NCI-H1694 treated with DMSO at 0.1 percent for 48 hours (cell line): ENCODE results near the gene RBM39.
A peak's percentile ranks its signal among the peaks of the same experiment; 100 is the strongest.
"Not testable (repeated sequence)": the region's sequence is repeated elsewhere in the genome, so short reads cannot be mapped to it uniquely, and the experiment has no call there.

ENCODE experiments used
- DNase-seq: peaks from one replicate; lab custom pipeline; 2025; lab: John Stamatoyannopoulos, UW

Gene RBM39

GRCh38 chr20:35705894-35706293 lies 36.2 kb downstream of the RBM39 start:
- DNase-seq: not testable (repeated sequence)

GRCh38 chr20:35704514-35705261 lies 37.4 kb downstream of the RBM39 start:
- no peak for DNase-seq

- no peak for DNase-seq
Measured at GRCh38 chr20:35702824-35703695, 39.0 kb downstream of the RBM39 start.

- no peak for DNase-seq
Measured at GRCh38 chr20:35702051-35702823, 39.8 kb downstream of the RBM39 start.

GRCh38 chr20:35700625-35701148 lies 41.4 kb downstream of the RBM39 start:
- no peak for DNase-seq

- no peak for DNase-seq
Measured at GRCh38 chr20:35699957-35700624, 42.0 kb downstream of the RBM39 start.

GRCh38 chr20:35699127-35699956 lies 42.7 kb downstream of the RBM39 start, which contains the start of the genes NFS1 and ROMO1:
Gene NFS1 (minus strand): TSS chr20:35699352. CDS start chr20:35699288, 64 bp downstream.
Gene ROMO1 (plus strand): TSS chr20:35699405. CDS start chr20:35699633, 228 bp downstream.
- peak; percentile 76 for DNase-seq

- DNase-seq: no peak
Measured at GRCh38 chr20:35698298-35699126, 43.5 kb downstream of the RBM39 start.

- DNase-seq: no peak
Measured at GRCh38 chr20:35697696-35698297, 44.3 kb downstream of the RBM39 start.

GRCh38 chr20:35695978-35696377 lies 46.1 kb downstream of the RBM39 start:
- DNase-seq: no peak

- no peak for DNase-seq
Measured at GRCh38 chr20:35695245-35695749, 46.8 kb downstream of the RBM39 start.

- DNase-seq: no peak
Measured at GRCh38 chr20:35690265-35690664, 51.8 kb downstream of the RBM39 start.

- DNase-seq: not testable (repeated sequence)
Measured at GRCh38 chr20:35686872-35687271, 55.2 kb downstream of the RBM39 start.

- not testable (repeated sequence) for DNase-seq
Measured at GRCh38 chr20:35685368-35685767, 56.7 kb downstream of the RBM39 start.

GRCh38 chr20:35681960-35682359 lies 60.1 kb downstream of the RBM39 start:
- no peak for DNase-seq

GRCh38 chr20:35680452-35681183 lies 61.4 kb downstream of the RBM39 start:
- no peak for DNase-seq

- no peak for DNase-seq
Measured at GRCh38 chr20:35674921-35675320, 67.1 kb downstream of the RBM39 start.

GRCh38 chr20:35673884-35674283 lies 68.2 kb downstream of the RBM39 start:
- DNase-seq: no peak
